HCT116 (cell line): ENCODE data around the gene HIVEP3.
A peak's percentile ranks its signal among the peaks of the same experiment; 100 is the strongest.

Experiments
- CTCF ChIP-seq, 3 experiments: fragments of 200-600 bp in 1 of 3; sonication (generic) in 1 of 3; IDR thresholded peaks in 2 of 3; conservative IDR thresholded peaks in 1 of 3; 2 replicates each; pipeline ENCODE4 v1.5.1; 2012 to 2017; ENCODE audit warnings: low read depth in 2 of 3, low read length in 2 of 3, antibody characterized with exemption in 1 of 3, borderline replicate concordance in 1 of 3, control low read depth in 1 of 3, mild to moderate bottlenecking in 1 of 3, mixed read lengths in 1 of 3, mixed run types in 1 of 3, moderate library complexity in 1 of 3; ENCODE audit not compliant: insufficient read depth in 1 of 3
- POLR2A ChIP-seq: IDR thresholded peaks from 2 replicates; pipeline ENCODE4 v1.7.0; 2011; ENCODE audit warnings: borderline replicate concordance; ENCODE audit not compliant: insufficient read depth, insufficient read length; ENCODE audit errors: extremely low read depth
- REST ChIP-seq: IDR thresholded peaks from 2 replicates; pipeline ENCODE4 v1.6.1; 2012; ENCODE audit warnings: low read depth
- SRF ChIP-seq: IDR thresholded peaks from 2 replicates; pipeline ENCODE4 v1.6.1; 2012; ENCODE audit warnings: low read depth
- ZFX ChIP-seq: fragments of 450-650 bp; IDR thresholded peaks from 2 replicates; pipeline ENCODE4 v1.6.1; 2017

- TF ChIP-seq ZFX, result peak; percentile 22; the same call in 1 of the 2 replicates
- no peak for TF ChIP-seq CTCF (IDR thresholded peaks at IDR 0.05 in 2 of 3, conservative IDR thresholded peaks at IDR 0.05 in 1 of 3; ENCODE audit: borderline replicate concordance in 1 of 3, insufficient read depth in 1 of 3, low read depth in 2 of 3, low read length in 2 of 3)
- TF ChIP-seq REST, result no peak
- no peak for TF ChIP-seq SRF
- no peak for TF ChIP-seq POLR2A
These were observed 422.4 kb downstream of the HIVEP3 start for GRCh38 chr1:41496080-41497055.
